Rectal smooth muscle tissue (tissue), 1 donor: ENCODE results near the gene RSAD2.

Experiments
- H3K27ac ChIP-seq: one replicate; pipeline ENCODE4 v1.7.0; 2013; ENCODE audit warnings: low read depth, low read length, inconsistent platforms
- H3K27me3 ChIP-seq: one replicate; pipeline ENCODE4 v1.7.0; 2013; ENCODE audit warnings: low read length; ENCODE audit not compliant: control insufficient read depth, insufficient read depth
- H3K36me3 ChIP-seq: one replicate; pipeline ENCODE4 v1.7.0; 2013; ENCODE audit warnings: low read length; ENCODE audit not compliant: control insufficient read depth, insufficient read depth
- H3K4me1 ChIP-seq: one replicate; pipeline ENCODE4 v1.7.0; 2013; ENCODE audit warnings: low read length; ENCODE audit not compliant: control insufficient read depth, insufficient read depth
- H3K4me3 ChIP-seq: one replicate; pipeline ENCODE4 v1.7.0; 2013; ENCODE audit warnings: low read length
- H3K9ac ChIP-seq: one replicate; pipeline ENCODE4 v1.7.0; 2013; ENCODE audit warnings: low read length

Gene RSAD2

GRCh38 chr2:6877402-6878304, at the start of gene RSAD2:
TSS of gene RSAD2 (plus strand) at chr2:6877777. CDS start at chr2:6877801, 24 bp downstream.
- Histone ChIP-seq H3K9ac (no peak within 1 kb of the TSS), H3K27ac (peak within 1 kb of the TSS; percentile 67), H3K4me3 (peak within 1 kb of the TSS; percentile 79), H3K4me1 (peaks cover 9% of the 10 kb centered on the region), H3K36me3 (no peaks in the 10 kb centered on the region), H3K27me3 (no peaks in the 10 kb centered on the region)

- Histone ChIP-seq H3K9ac (no peak overlapping the region), H3K36me3 (no peaks in the 10 kb centered on the region), H3K4me1 (no peaks in the 10 kb centered on the region), H3K27ac (no peak overlapping the region), H3K27me3 (no peaks in the 10 kb centered on the region), H3K4me3 (no peak overlapping the region)
Measured at GRCh38 chr2:6828299-6828584, 49.3 kb upstream of the RSAD2 start.

- H3K4me3 ChIP-seq = no peak overlapping the region
- no peaks in the 10 kb centered on the region for H3K27me3 ChIP-seq
- H3K36me3 ChIP-seq = no peaks in the 10 kb centered on the region
- H3K27ac ChIP-seq = no peak overlapping the region
- no peak overlapping the region for H3K9ac ChIP-seq
- H3K4me1 ChIP-seq = no peaks in the 10 kb centered on the region
Measured at GRCh38 chr2:6831229-6831628, 46.3 kb upstream of the RSAD2 start.

GRCh38 chr2:6832596-6833299, 44.8 kb upstream of the RSAD2 start:
- Histone ChIP-seq H3K36me3 (no peaks in the 10 kb centered on the region), H3K9ac (no peak overlapping the region), H3K4me1 (no peaks in the 10 kb centered on the region), H3K27me3 (no peaks in the 10 kb centered on the region), H3K4me3 (no peak overlapping the region), H3K27ac (no peak overlapping the region)

GRCh38 chr2:6833300-6833604, 44.3 kb upstream of the RSAD2 start:
- no peak overlapping the region for H3K4me3 ChIP-seq
- H3K27ac ChIP-seq = no peak overlapping the region
- no peaks in the 10 kb centered on the region for H3K27me3 ChIP-seq
- no peaks in the 10 kb centered on the region for H3K4me1 ChIP-seq
- no peaks in the 10 kb centered on the region for H3K36me3 ChIP-seq
- no peak overlapping the region for H3K9ac ChIP-seq

GRCh38 chr2:6834163-6834562, 43.4 kb upstream of the RSAD2 start:
- no peak overlapping the region for H3K9ac ChIP-seq
- H3K36me3 ChIP-seq = no peaks in the 10 kb centered on the region
- H3K27me3 ChIP-seq = no peaks in the 10 kb centered on the region
- no peak overlapping the region for H3K27ac ChIP-seq
- H3K4me3 ChIP-seq = no peak overlapping the region
- no peaks in the 10 kb centered on the region for H3K4me1 ChIP-seq

- no peak overlapping the region for H3K4me3 ChIP-seq
- no peaks in the 10 kb centered on the region for H3K4me1 ChIP-seq
- no peaks in the 10 kb centered on the region for H3K36me3 ChIP-seq
- no peak overlapping the region for H3K27ac ChIP-seq
- H3K27me3 ChIP-seq = no peaks in the 10 kb centered on the region
- H3K9ac ChIP-seq = no peak overlapping the region
Measured at GRCh38 chr2:6835467-6835866, 42.1 kb upstream of the RSAD2 start.

- Histone ChIP-seq H3K27ac (no peak overlapping the region), H3K4me1 (no peaks in the 10 kb centered on the region), H3K9ac (no peak overlapping the region), H3K36me3 (no peaks in the 10 kb centered on the region), H3K27me3 (no peaks in the 10 kb centered on the region), H3K4me3 (no peak overlapping the region)
Measured at GRCh38 chr2:6838673-6839319, 38.8 kb upstream of the RSAD2 start.

- Histone ChIP-seq H3K27ac (no peak overlapping the region), H3K36me3 (no peaks in the 10 kb centered on the region), H3K9ac (no peak overlapping the region), H3K4me1 (no peaks in the 10 kb centered on the region), H3K4me3 (no peak overlapping the region), H3K27me3 (no peaks in the 10 kb centered on the region)
Measured at GRCh38 chr2:6841537-6842287, 35.9 kb upstream of the RSAD2 start.

GRCh38 chr2:6845312-6845711, 32.3 kb upstream of the RSAD2 start:
- Histone ChIP-seq H3K4me1 (no peaks in the 10 kb centered on the region), H3K4me3 (no peak overlapping the region), H3K9ac (no peak overlapping the region), H3K36me3 (peaks cover 11% of the 10 kb centered on the region), H3K27ac (no peak overlapping the region), H3K27me3 (no peaks in the 10 kb centered on the region)

GRCh38 chr2:6845903-6846302, 31.7 kb upstream of the RSAD2 start:
- Histone ChIP-seq H3K27me3 (no peaks in the 10 kb centered on the region), H3K27ac (no peak overlapping the region), H3K4me1 (no peaks in the 10 kb centered on the region), H3K36me3 (peaks cover 11% of the 10 kb centered on the region), H3K4me3 (no peak overlapping the region), H3K9ac (no peak overlapping the region)

GRCh38 chr2:6846540-6846939, 31.0 kb upstream of the RSAD2 start:
- no peak overlapping the region for H3K27ac ChIP-seq
- peaks cover 16% of the 10 kb centered on the region for H3K36me3 ChIP-seq
- H3K4me3 ChIP-seq = no peak overlapping the region
- H3K9ac ChIP-seq = no peak overlapping the region
- H3K4me1 ChIP-seq = no peaks in the 10 kb centered on the region
- H3K27me3 ChIP-seq = no peaks in the 10 kb centered on the region
